Measurements from ENCODE around the gene SMCO2.
A peak's percentile ranks its signal among the peaks of the same experiment; 100 is the strongest.

The SMCO2 gene

DNA sequence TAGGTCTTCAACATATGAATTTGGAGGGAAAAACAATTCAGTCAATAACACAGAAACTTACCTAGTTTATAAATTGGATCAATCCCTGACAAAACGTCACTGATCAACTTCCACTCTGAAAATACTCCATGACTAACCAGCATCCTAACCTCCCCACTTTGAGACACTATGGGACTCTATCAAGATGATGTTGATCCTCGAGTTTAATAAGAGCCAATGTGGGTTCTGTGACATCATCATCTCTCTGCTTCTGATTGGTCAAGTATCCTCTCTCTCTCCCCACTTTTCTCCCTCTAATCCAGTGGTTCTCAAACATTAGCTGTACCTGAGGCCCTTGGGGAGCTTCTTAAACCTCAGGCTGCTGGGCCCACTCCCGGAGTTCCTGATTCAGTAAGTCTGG is at the start of gene SMCO2:
Gene SMCO2 (plus strand): TSS at position 301 of the 400 bp plus-strand sequence. CDS start 23,896 bp downstream, outside the sequence.
- H3K9me3 ChIP-seq, result peaks cover 21% of the 10 kb centered on the region
- no peak within 1 kb of the TSS for H3K27ac ChIP-seq
- no peak for TF ChIP-seq Cebpa-rat (IDR thresholded peaks at IDR 0.05)
- no peaks in the 10 kb centered on the region for H4K20me1 ChIP-seq
- H3K4me2 ChIP-seq, result peak within 1 kb of the TSS; percentile 50
- H3K9ac ChIP-seq, result no peak within 1 kb of the TSS
- no peaks in the 10 kb centered on the region for H3K27me3 ChIP-seq
- no peak within 1 kb of the TSS for H3K4me3 ChIP-seq
- H3K36me3 ChIP-seq, result no peaks in the 10 kb centered on the region
- peaks cover 25% of the 10 kb centered on the region for H3K4me1 ChIP-seq

DNA sequence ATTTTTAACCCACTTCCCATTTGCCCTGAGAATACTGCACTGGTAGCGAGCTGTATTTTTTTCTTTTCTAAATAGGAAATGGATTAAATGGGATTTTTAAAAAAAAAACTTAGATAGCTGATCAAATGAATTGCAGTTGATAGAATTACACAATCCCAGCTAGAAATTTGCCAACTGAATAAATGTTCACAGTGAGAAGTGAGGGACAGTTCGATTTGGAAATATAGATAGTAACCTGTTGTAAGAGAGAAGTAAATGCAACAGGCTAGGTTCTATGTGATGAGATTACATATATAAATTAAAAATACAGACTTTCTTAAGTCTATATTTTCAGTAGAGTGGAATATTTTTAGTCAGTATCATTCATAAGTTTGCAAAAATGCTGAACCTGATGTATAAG is 48.1 kb upstream of the SMCO2 start:
- no peak overlapping the region for H3K4me3 ChIP-seq
- no peak for TF ChIP-seq Cebpa-rat (IDR thresholded peaks at IDR 0.05)
- H3K9ac ChIP-seq, result no peak overlapping the region
- no peaks in the 10 kb centered on the region for H3K4me1 ChIP-seq
- H3K27ac ChIP-seq, result no peak overlapping the region
- no peak overlapping the region for H3K4me2 ChIP-seq
- no peaks in the 10 kb centered on the region for H4K20me1 ChIP-seq
- no peaks in the 10 kb centered on the region for H3K36me3 ChIP-seq
- no peaks in the 10 kb centered on the region for H3K27me3 ChIP-seq
- no peaks in the 10 kb centered on the region for H3K9me3 ChIP-seq

DNA sequence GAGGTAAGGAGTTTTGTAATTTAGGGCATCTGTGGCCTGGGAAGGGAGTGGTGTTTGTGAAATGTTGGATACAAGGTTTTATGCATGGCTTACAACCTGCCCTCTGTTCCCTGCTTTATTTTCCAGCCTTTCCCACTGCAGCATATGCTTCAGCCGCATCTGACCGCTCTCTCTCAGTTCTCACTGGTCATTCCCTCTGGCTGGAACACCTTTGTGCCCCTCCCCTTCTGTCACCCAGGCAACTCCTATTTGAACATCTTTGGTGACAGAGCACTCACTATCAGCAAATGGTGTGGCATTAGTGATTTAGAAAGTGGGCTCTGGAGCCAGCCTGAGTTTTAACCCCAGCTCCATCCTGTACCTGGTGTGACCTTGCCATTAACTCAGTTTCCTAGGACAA is 47.5 kb upstream of the SMCO2 start:
- no peaks in the 10 kb centered on the region for H3K36me3 ChIP-seq

DNA sequence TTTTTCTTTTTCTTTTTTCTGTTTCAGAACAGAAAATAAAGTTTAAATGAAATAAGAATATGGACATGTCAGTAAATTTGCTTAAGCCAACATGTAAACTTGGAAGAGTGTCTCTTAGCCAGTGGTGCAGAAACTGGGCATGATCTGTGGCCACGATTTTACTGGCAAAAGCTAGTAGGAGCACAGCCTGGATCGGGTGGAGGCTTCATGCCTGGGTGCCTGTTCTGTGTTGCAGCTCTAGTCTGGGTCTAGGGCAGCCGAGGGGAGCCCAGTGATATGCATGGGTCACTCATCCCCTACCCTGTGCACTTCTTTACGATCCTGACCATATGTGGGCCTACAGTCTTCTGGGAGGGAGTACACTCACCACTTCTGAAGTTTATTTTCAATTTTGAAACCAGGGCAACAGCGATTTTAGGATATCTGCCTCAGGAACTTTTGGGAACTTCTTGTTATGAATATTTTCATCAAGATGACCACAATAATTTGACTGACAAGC is 45.6 kb upstream of the SMCO2 start:
- no peaks in the 10 kb centered on the region for H3K36me3 ChIP-seq
- no peak overlapping the region for H3K9ac ChIP-seq
- no peak overlapping the region for H3K4me3 ChIP-seq
- no peaks in the 10 kb centered on the region for H4K20me1 ChIP-seq
- TF ChIP-seq Cebpa-rat (IDR thresholded peaks at IDR 0.05), result no peak
- no peaks in the 10 kb centered on the region for H3K27me3 ChIP-seq
- H3K9me3 ChIP-seq, result peaks cover 17% of the 10 kb centered on the region
- no peaks in the 10 kb centered on the region for H3K4me1 ChIP-seq
- no peak overlapping the region for H3K27ac ChIP-seq
- H3K4me2 ChIP-seq, result no peak overlapping the region

More for the DNA sequence above, 47.5 kb upstream of the SMCO2 start:
- Histone ChIP-seq H3K4me2 (no peak overlapping the region), H3K9ac (no peak overlapping the region), H4K20me1 (no peaks in the 10 kb centered on the region), H3K4me3 (no peak overlapping the region), H3K4me1 (no peaks in the 10 kb centered on the region), H3K9me3 (peaks cover 5% of the 10 kb centered on the region), H3K27me3 (no peaks in the 10 kb centered on the region), H3K27ac (no peak overlapping the region)
- no peak for TF ChIP-seq Cebpa-rat (IDR thresholded peaks at IDR 0.05)

DNA sequence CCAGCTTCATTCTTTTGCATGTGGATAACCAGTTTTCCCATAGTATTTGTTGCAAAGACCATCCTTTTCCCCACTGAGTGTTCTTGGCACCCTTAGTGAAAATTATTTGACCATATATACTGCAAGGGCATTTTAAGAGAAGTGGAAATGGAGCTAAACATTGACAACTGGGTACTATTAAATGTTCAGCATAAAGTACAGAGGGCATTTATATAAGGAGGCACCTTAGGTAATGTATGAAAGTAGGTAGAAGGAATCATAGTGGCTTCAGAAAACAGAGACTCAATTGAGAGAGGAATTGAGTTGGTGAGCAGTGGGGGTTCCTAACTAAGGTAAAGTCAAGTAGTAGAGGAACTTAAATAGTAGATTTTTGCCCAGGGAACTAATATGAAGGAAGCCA is 34.5 kb upstream of the SMCO2 start:
- H3K4me2 ChIP-seq, result no peak overlapping the region
- H3K27ac ChIP-seq, result no peak overlapping the region
- 0 out of 2 replicates have a peak, but pooled peaks cover 5% of the 10 kb centered on the region for H3K9me3 ChIP-seq
- no peaks in the 10 kb centered on the region for H3K36me3 ChIP-seq
- H3K27me3 ChIP-seq, result no peaks in the 10 kb centered on the region
- TF ChIP-seq Cebpa-rat (IDR thresholded peaks at IDR 0.05), result no peak
- no peak overlapping the region for H3K9ac ChIP-seq
- H4K20me1 ChIP-seq, result no peaks in the 10 kb centered on the region
- H3K4me1 ChIP-seq, result no peaks in the 10 kb centered on the region
- no peak overlapping the region for H3K4me3 ChIP-seq

DNA sequence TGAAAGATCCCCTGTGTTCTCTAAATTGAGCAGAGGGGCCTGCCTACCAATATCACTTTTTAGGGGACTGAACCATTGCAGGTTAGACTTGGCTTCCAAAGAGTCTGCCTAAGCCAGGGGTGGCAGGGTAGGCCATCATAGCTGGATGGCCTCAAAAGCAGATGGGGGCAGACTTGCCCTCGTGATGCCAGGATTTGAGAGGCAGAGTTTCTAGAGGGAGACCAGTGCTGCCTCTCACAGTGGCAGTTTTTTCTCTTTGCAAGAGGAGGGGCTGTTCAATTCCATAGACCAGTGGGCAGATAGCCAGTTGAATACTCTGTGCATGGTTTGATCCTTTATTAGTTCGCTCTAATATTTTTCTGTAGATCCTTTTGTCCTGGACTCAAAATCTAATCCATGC is 23.8 kb upstream of the SMCO2 start:
- Histone ChIP-seq H4K20me1 (no peaks in the 10 kb centered on the region), H3K4me2 (peak overlapping the region; percentile 44), H3K36me3 (no peaks in the 10 kb centered on the region; the same call in 1 of the 2 replicates), H3K27ac (peak overlapping the region; percentile 28; the same call in 1 of the 2 replicates), H3K4me1 (peaks cover 74% of the 10 kb centered on the region), H3K27me3 (no peaks in the 10 kb centered on the region), H3K4me3 (no peak overlapping the region; the same call in 1 of the 2 replicates), H3K9ac (no peak overlapping the region), H3K9me3 (peaks cover 24% of the 10 kb centered on the region)
- no peak for TF ChIP-seq Cebpa-rat (IDR thresholded peaks at IDR 0.05)

DNA sequence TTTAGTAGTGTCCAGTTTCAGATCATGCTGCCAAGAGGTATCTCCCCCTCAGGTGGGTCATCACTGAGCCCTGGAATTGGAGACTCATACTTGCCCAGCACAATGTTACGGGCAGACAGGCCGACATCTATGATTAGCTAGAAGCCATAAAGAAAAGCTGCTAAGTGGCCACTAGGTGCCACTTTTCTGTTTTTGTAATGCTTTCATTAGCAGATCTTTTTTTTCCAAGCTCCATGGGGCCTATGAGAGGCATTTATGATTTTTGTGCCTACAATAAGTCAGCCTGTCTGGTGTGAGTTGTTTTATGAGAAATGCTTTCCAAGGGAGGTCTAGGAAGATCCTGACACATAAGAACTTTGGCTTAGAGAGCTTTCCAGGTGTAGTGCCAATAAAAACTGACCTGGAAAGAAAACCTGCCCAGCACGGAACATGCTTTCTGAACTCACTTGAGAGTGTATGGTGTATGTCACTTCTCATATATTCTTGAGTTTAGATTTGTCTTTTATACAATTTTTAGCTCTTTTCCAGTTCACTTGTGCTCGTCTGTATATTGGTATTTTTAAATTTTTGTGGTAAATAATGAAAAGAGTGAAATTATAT is 21.8 kb upstream of the SMCO2 start:
- peak overlapping the region; percentile 56 for H3K27ac ChIP-seq
- peaks cover 18% of the 10 kb centered on the region for H3K9me3 ChIP-seq
- no peaks in the 10 kb centered on the region for H4K20me1 ChIP-seq
- H3K36me3 ChIP-seq, result no peaks in the 10 kb centered on the region
- H3K27me3 ChIP-seq, result no peaks in the 10 kb centered on the region
- no peak overlapping the region; the same call in 1 of the 2 replicates for H3K9ac ChIP-seq
- peaks cover 67% of the 10 kb centered on the region for H3K4me1 ChIP-seq
- H3K4me2 ChIP-seq, result peak overlapping the region; percentile 67
- H3K4me3 ChIP-seq, result no peak overlapping the region
- no peak for TF ChIP-seq Cebpa-rat (IDR thresholded peaks at IDR 0.05)

DNA sequence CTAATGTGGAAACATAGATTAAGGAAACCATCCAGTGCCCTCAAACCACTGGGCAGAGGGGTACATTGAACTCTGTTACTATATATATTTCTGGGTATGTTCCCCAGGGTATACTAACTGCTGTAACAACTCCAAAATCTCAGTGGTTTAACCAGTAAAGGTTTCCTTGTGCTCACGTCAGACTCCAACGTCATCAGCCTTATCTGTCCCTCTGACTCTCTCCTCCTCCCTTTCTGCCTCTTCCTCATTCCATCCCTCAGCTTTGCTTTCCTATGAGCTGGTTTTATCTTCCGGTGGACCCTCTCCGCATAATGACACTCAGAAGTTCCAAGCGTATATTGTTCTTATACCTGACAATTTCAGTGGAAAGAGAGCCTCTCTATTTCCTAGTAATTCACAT is 21.2 kb upstream of the SMCO2 start:
- TF ChIP-seq Cebpa-rat (IDR thresholded peaks at IDR 0.05), result no peak
- Histone ChIP-seq H3K4me2 (peak overlapping the region; percentile 67), H3K9ac (no peak overlapping the region), H3K36me3 (no peaks in the 10 kb centered on the region), H3K9me3 (peaks cover 18% of the 10 kb centered on the region), H3K4me1 (peaks cover 61% of the 10 kb centered on the region), H3K27ac (peak overlapping the region; percentile 56), H4K20me1 (no peaks in the 10 kb centered on the region), H3K27me3 (no peaks in the 10 kb centered on the region), H3K4me3 (no peak overlapping the region)

DNA sequence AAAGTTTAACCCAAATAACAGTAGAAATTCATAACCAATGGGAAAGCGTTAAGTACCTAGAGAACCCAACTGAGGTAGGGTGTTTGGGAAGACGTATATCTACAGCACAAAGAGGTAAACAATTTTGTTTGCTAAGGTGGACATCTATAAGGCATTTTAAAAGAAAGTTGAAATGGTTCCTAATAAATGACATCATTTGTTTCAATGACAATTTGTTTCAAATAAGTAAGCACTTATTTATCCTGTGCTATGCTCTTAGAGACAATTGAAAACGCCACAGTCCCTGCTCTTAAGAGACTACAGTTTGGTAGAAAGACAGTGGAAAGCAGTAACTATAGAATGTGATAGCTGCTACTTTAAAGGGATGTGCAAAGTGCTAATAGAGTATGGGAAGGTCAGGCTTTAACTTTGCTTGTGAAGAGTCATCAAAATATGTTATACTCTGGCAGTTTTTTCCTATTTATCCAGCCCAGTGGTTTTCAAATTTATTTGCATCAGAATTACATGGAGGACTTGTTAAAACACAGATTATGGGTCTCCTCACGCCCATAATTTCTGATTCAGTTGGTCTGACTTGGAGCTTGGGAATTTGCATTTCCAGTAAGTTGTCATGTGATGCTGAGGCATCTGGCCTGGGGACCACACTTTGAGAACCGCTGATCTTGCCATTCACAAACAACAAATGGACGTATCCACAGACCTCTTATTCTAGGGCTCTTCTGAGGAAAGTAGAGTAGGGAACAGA is 19.6 kb upstream of the SMCO2 start:
- H3K4me2 ChIP-seq, result no peak overlapping the region
- peaks cover 25% of the 10 kb centered on the region for H3K9me3 ChIP-seq
- no peak for TF ChIP-seq Cebpa-rat (IDR thresholded peaks at IDR 0.05)

DNA sequence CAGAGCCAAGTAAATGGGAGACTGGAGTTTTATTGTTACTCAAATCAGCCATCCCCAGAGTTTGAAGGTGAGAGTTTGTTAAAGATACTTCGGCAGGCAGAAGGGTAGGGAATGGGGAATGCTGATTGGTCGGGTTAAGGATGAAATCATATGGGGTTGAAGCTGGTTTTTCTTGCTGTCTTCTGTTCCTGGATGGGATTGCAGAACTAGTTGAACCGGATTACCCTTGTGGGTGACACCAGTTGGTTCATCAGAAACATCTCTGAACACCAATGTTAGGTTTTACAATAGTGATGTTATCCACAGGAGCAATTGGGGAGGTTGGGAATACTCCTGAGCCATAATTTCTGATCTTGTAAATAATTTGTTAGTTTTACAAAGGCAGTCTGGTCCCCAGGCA is 18.7 kb upstream of the SMCO2 start:
- no peaks in the 10 kb centered on the region for H4K20me1 ChIP-seq
- no peak overlapping the region for H3K9ac ChIP-seq
- H3K4me1 ChIP-seq, result peaks cover 41% of the 10 kb centered on the region
- H3K36me3 ChIP-seq, result no peaks in the 10 kb centered on the region
- peaks cover 25% of the 10 kb centered on the region for H3K9me3 ChIP-seq
- H3K4me2 ChIP-seq, result no peak overlapping the region
- TF ChIP-seq Cebpa-rat (IDR thresholded peaks at IDR 0.05), result no peak
- H3K27me3 ChIP-seq, result no peaks in the 10 kb centered on the region
- no peak overlapping the region for H3K4me3 ChIP-seq
- no peak overlapping the region for H3K27ac ChIP-seq

More for the DNA sequence above, 19.6 kb upstream of the SMCO2 start:
- Histone ChIP-seq H3K27ac (no peak overlapping the region), H4K20me1 (no peaks in the 10 kb centered on the region), H3K9ac (no peak overlapping the region), H3K36me3 (no peaks in the 10 kb centered on the region), H3K4me1 (peaks cover 50% of the 10 kb centered on the region), H3K27me3 (no peaks in the 10 kb centered on the region), H3K4me3 (no peak overlapping the region)
